ENCODE data around the gene CFAP90. TPM values are rescaled to one million over a fixed set of nuclear protein-coding genes. Genes with fewer than 3 reads are reported as not detected.

Gene CFAP90
- total and polyA plus RNA-seq, 2 of the 8 experiments (the other 6 are each of a cell fraction or from before 2014, with no cell fraction given): 0.39 to 0.92 TPM

DNA sequence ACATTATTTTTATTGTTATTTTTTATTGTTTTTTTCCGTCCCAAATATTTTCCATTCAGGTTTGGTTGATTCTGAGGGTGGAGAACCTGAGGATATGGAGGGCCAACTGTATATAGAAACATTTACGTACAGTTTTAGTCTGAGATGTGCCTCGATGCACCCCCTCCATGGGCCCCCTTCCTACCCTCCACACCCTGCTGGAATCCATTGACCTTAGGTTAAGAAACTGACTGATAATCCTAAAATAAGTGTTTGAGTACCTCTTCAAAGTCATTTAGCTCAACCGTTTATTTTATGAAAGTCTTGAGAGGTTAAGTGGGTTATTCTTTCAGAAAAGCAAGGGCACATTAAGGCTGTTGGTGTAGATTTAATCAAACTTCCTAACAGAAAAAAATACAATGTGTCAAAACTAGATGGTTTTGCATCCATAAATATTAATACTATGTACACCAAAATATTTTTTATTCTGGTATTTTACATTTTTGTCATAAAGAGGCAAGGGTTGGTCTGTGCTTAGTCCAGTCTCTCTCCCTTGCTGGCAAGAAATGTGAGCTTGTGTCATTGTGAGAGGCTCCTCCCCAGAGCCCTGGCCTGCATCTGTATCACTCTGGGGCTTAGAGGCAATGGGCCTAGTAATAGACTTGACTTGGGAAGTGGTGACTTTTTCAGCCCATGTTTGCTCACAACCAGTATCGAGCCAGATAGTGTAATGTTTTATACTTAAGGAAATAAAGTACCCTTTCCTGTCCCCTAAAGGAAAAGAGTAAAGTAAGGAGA, 33.7 kb upstream of the CFAP90 start:
- WGBS, 2 experiments (ENCODE audit: extremely low coverage in 1 of 2, insufficient coverage in 1 of 2, insufficient read length in 1 of 2, insufficient replicate concordance in 2 of 2, low coverage in 1 of 2, low lambda C conversion rate in 2 of 2, missing lambda C conversion rate in 1 of 2): 91% methylated on average over 5 of the region's 5 CpGs; no CpG with 5 or more reads in 1 of the 2 experiments
- ChIA-PET POLR2A (ENCODE audit: partially characterized antibody) (no interaction called here), CTCF (ENCODE audit: partially characterized antibody) (interaction anchor here (0.6 to 2.9 kb wide), 5 partner anchors 12 to 1920 kb away, joined by 3 to 25 read pairs (median 3); partner anchors contain the start of genes CFAP90 and MTRR)
- DNase-seq (ENCODE audit: low read depth in 1 of 2, low spot score in 2 of 2): no peak
- H3K4me2 ChIP-seq (ENCODE audit: insufficient read depth in 1 of 2, low read depth in 2 of 2, low read length in 2 of 2): no peak overlapping the region
- peaks cover 11 to 75% (median 32%) of the 10 kb centered on the region in 4 experiments for H3K36me3 ChIP-seq (ENCODE audit: control insufficient read depth in 2 of 4, insufficient read depth in 4 of 4, low read length in 3 of 4)
- peaks cover 2 to 8% of the 10 kb centered on the region in 2 experiments for H4K20me1 ChIP-seq (replicated peaks in 1 of 2; ENCODE audit: control insufficient read depth in 1 of 2, insufficient read depth in 2 of 2, low read length in 2 of 2)
- no peak overlapping the region for H2AK5ac ChIP-seq (ENCODE audit: low read depth, low read length)
- H2BK20ac ChIP-seq (ENCODE audit: low read length): no peak overlapping the region
- H3K23ac ChIP-seq (ENCODE audit: insufficient read length): no peak overlapping the region
- no peak for FAIRE-seq
- no peak overlapping the region for H3K4ac ChIP-seq (replicated peaks; ENCODE audit: insufficient read length, low read depth, low read length)
- no peak for TF ChIP-seq JUN (IDR thresholded peaks at IDR 0.05; ENCODE audit: low read depth, low read length)
- TF ChIP-seq GABPA (IDR thresholded peaks at IDR 0.05; ENCODE audit: borderline replicate concordance, insufficient read depth, low read length): no peak
- TF ChIP-seq SIX5 (IDR thresholded peaks at IDR 0.05; ENCODE audit: low read depth, low read length): no peak
- TF ChIP-seq RNF2 (IDR thresholded peaks at IDR 0.05; ENCODE audit: borderline replicate concordance, low read depth, low read length, missing control alignments, poor library complexity, severe bottlenecking): no peak
- no peak for TF ChIP-seq RFX5 (IDR thresholded peaks at IDR 0.05; ENCODE audit: borderline replicate concordance, low read depth, low read length)
- TF ChIP-seq SUZ12 (IDR thresholded peaks at IDR 0.05; ENCODE audit: low read length): no peak
- TF ChIP-seq PHF8 (conservative IDR thresholded peaks at IDR 0.05; ENCODE audit: low read depth, low read length): no peak
- no peak for TF ChIP-seq SAP30 (IDR thresholded peaks at IDR 0.05; ENCODE audit: insufficient read depth, insufficient replicate concordance, low read length)
- TF ChIP-seq POLR2AphosphoS5 (IDR thresholded peaks at IDR 0.05; ENCODE audit: low read depth, low read length): no peak
- no peak for TF ChIP-seq SIRT6 (IDR thresholded peaks at IDR 0.05; ENCODE audit: low read length)
- no peak overlapping the region for H3K14ac ChIP-seq (ENCODE audit: insufficient read length)
- H4K5ac ChIP-seq (ENCODE audit: insufficient read length, low read depth, low read length): no peak overlapping the region
- H3K27ac ChIP-seq (ENCODE audit: low read depth, low read length): no peak overlapping the region
- peaks cover 3 to 7% of the 10 kb centered on the region in 2 experiments; a peak in 2 of 4 replicates for H3K79me2 ChIP-seq (ENCODE audit: control insufficient read depth in 1 of 2, insufficient read depth in 2 of 2, low read length in 2 of 2)
- no peak overlapping the region for H4K91ac ChIP-seq (replicated peaks; ENCODE audit: insufficient read length, low read length)
- H2AFZ ChIP-seq (ENCODE audit: low read length): no peak overlapping the region
- 0 out of 2 replicates have a peak, but pooled peaks cover 3% of the 10 kb centered on the region for H3K79me1 ChIP-seq (ENCODE audit: low read depth, low read length)
- no peak overlapping the region for H3K18ac ChIP-seq (ENCODE audit: extremely low read depth, low read length)
- H2BK5ac ChIP-seq (ENCODE audit: low read depth, low read length): no peak overlapping the region
- H3K27me3 ChIP-seq (replicated peaks in 1 of 4; ENCODE audit: control insufficient read depth in 3 of 4, extremely low read depth in 1 of 4, insufficient read depth in 3 of 4, low read length in 3 of 4): no peaks in the 10 kb centered on the region
- no peak overlapping the region for H3K4me3 ChIP-seq (ENCODE audit: extremely low read depth in 1 of 4, insufficient read depth in 2 of 4, low read depth in 3 of 4, low read length in 4 of 4)
- H3K9me3 ChIP-seq (ENCODE audit: insufficient read depth in 2 of 2, low read depth in 1 of 2, low read length in 1 of 2): no peaks in the 10 kb centered on the region
- no peak overlapping the region for H3K56ac ChIP-seq (replicated peaks; ENCODE audit: insufficient read length, low read depth, low read length)
- no peak overlapping the region for H2BK12ac ChIP-seq (ENCODE audit: low read depth, low read length)
- H3K23me2 ChIP-seq (ENCODE audit: low read depth, low read length): no peaks in the 10 kb centered on the region
- H2BK120ac ChIP-seq (replicated peaks; ENCODE audit: low read depth, low read length): no peak overlapping the region
- H2BK15ac ChIP-seq (ENCODE audit: low read length): no peak overlapping the region
- no peaks in the 10 kb centered on the region for H3K4me1 ChIP-seq (replicated peaks in 1 of 4; ENCODE audit: control insufficient read depth in 3 of 4, insufficient read depth in 4 of 4, low read length in 3 of 4)
- no peak overlapping the region for H3K9ac ChIP-seq (replicated peaks in 1 of 4; ENCODE audit: extremely low read depth in 1 of 4, low read depth in 3 of 4, low read length in 3 of 4)
- no peak overlapping the region for H4K8ac ChIP-seq (ENCODE audit: extremely low read depth, insufficient read depth, low read length)
